ENCODE measurements around the gene TMEM232.

DNA sequence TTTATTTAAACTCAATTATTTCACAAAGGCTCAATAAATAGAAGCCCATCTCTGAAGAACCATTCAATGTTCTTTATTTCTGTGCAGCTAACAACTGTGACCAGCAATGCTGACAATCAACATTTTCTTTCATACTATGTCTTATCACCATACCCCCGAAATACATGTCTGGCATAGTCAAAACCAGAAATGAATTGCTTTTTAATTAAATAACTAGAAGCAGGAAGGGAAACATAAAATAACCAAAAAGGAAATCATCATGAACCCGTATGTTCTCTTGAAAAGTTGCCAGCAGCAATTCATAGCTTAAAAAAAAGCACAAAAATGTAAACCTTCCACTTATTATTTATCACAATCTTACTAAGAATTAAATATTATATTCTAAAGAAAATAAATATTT is 212.4 kb downstream of the TMEM232 start:
- TF ChIP-seq EZH2 (IDR thresholded peaks at IDR 0.05; ENCODE audit: low read length), result no peak
- TF ChIP-seq, protein P1, sequence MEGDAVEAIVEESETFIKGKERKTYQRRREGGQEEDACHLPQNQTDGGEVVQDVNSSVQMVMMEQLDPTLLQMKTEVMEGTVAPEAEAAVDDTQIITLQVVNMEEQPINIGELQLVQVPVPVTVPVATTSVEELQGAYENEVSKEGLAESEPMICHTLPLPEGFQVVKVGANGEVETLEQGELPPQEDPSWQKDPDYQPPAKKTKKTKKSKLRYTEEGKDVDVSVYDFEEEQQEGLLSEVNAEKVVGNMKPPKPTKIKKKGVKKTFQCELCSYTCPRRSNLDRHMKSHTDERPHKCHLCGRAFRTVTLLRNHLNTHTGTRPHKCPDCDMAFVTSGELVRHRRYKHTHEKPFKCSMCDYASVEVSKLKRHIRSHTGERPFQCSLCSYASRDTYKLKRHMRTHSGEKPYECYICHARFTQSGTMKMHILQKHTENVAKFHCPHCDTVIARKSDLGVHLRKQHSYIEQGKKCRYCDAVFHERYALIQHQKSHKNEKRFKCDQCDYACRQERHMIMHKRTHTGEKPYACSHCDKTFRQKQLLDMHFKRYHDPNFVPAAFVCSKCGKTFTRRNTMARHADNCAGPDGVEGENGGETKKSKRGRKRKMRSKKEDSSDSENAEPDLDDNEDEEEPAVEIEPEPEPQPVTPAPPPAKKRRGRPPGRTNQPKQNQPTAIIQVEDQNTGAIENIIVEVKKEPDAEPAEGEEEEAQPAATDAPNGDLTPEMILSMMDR (optimal IDR thresholded peaks at IDR 0.05 in 1 of 3, IDR thresholded peaks at IDR 0.05 in 1 of 3, conservative IDR thresholded peaks at IDR 0.05 in 1 of 3; ENCODE audit: extremely low read depth in 1 of 3, insufficient read depth in 2 of 3, low read length in 3 of 3), result no peak

Measured in keratinocyte (primary cell).